Stimulated activated CD8-positive, alpha-beta memory T cell treated with anti-CD3 and anti-CD28 coated beads, Interleukin-12 subunit alpha, Interleukin-12 subunit beta, amount 100 ng/mL, for 24 hours (primary cell): ENCODE data around the gene THPO.

Experiments used
- DNase-seq: peaks from one replicate; pipeline ENCODE4 v3.0.0-alpha.2; 2020; ENCODE audit errors: extremely low read depth

THPO gene

GRCh38 chr3:184362668-184363546, 15.1 kb downstream of the THPO start:
- DNase-seq, result peak; percentile 86

- DNase-seq, result no peak
Observed at GRCh38 chr3:184361932-184362667, 15.9 kb downstream of the THPO start.

GRCh38 chr3:184361532-184361931, 16.5 kb downstream of the THPO start, which contains the start of the genes CLCN2 and POLR2H:
CLCN2 (minus strand) TSS chr3:184361605; CDS start chr3:184361479, 126 bp downstream.
POLR2H (plus strand) TSS chr3:184361710; CDS start chr3:184363493, 1,783 bp downstream.
- DNase-seq, result no peak

- no peak for DNase-seq
Observed at GRCh38 chr3:184360929-184361531, 17.0 kb downstream of the THPO start.

GRCh38 chr3:184360070-184360928, 17.7 kb downstream of the THPO start:
- no peak for DNase-seq

- DNase-seq, result no peak
Observed at GRCh38 chr3:184359610-184360009, 18.4 kb downstream of the THPO start.

- DNase-seq, result no peak
Observed at GRCh38 chr3:184358921-184359350, 19.1 kb downstream of the THPO start.

- no peak for DNase-seq
Observed at GRCh38 chr3:184358124-184358767, 19.8 kb downstream of the THPO start.

GRCh38 chr3:184357248-184358123, 20.5 kb downstream of the THPO start:
- DNase-seq, result no peak

- DNase-seq, result no peak
Observed at GRCh38 chr3:184355261-184356040, 22.6 kb downstream of the THPO start.

- no peak for DNase-seq
Observed at GRCh38 chr3:184354754-184355153, 23.3 kb downstream of the THPO start.

- no peak for DNase-seq
Observed at GRCh38 chr3:184354121-184354728, 23.8 kb downstream of the THPO start.

GRCh38 chr3:184353546-184353941, 24.5 kb downstream of the THPO start:
- no peak for DNase-seq

- DNase-seq, result no peak
Observed at GRCh38 chr3:184352897-184353545, 25.0 kb downstream of the THPO start.

GRCh38 chr3:184352149-184352785, 25.7 kb downstream of the THPO start:
- DNase-seq, result no peak

GRCh38 chr3:184351511-184352148, 26.4 kb downstream of the THPO start:
- DNase-seq, result no peak

- DNase-seq, result no peak
Observed at GRCh38 chr3:184350618-184351017, 27.4 kb downstream of the THPO start.
